Adrenal gland (tissue), 12 donors: ENCODE results near the gene FREY1. TPM values are rescaled to one million over a fixed set of nuclear protein-coding genes. Genes with fewer than 3 reads are reported as not detected.

Experiments used
- DNase-seq, 7 donors: peaks; one replicate each; pipeline ENCODE4 v3.0.0-alpha.2; 2019 to 2020
- H3K27ac ChIP-seq, 5 donors: fragments of 200-600 bp; sonication (generic) in 4 of 5; 1 replicate in 3 of 5; 2 replicates in 2 of 5; pipeline versions ENCODE4 v1.5.1 to v1.8.0; 2016 to 2020; ENCODE audit warnings: mild to moderate bottlenecking in 1 of 5
- H3K27me3 ChIP-seq: fragments of 200-600 bp; 2 replicates; pipeline ENCODE4 v1.8.0; 2021
- H3K36me3 ChIP-seq, 2 donors: fragments of 200-600 bp; replicated peaks in 1 of 2; 1 replicate in 1 of 2; 2 replicates in 1 of 2; pipeline versions ENCODE4 v1.5.1 to v1.8.0; 2018 to 2022
- H3K4me1 ChIP-seq, 2 donors: fragments of 200-600 bp; replicated peaks in 1 of 2; 1 replicate in 1 of 2; 2 replicates in 1 of 2; pipeline versions ENCODE4 v1.5.1 to v1.8.0; 2018 to 2021
- H3K4me3 ChIP-seq, 4 donors: fragments of 200-600 bp; sonication (generic) in 3 of 4; one replicate each; pipeline ENCODE4 v1.5.1; 2016 to 2018
- H3K9me3 ChIP-seq, 3 donors: fragments of 200-600 bp; sonication (generic) in 1 of 3; replicated peaks in 1 of 3; 1 replicate in 2 of 3; 2 replicates in 1 of 3; pipeline versions ENCODE4 v1.5.1 to v1.8.0; 2016 to 2021
- POLR2A ChIP-seq, 2 donors: fragments of 450-650 bp; IDR thresholded peaks; one replicate each; pipeline ENCODE4 v1.6.1; 2017; ENCODE audit warnings: antibody characterized with exemption in 2 of 2, mild to moderate bottlenecking in 2 of 2, moderate library complexity in 1 of 2
- WGBS, 4 donors: extraction: QIAGEN DNeasy Blood & Tissue Kit in 2 of 4; methylation state at CpG; one replicate each; pipeline versions ENCODE4 v1.1.5 to v1.1.7; 2013 to 2017; 5-methylcytosine and 5-hydroxymethylcytosine counted together
- intact Hi-C, 2 donors: fragments of 100-400 bp; cut with DNase I; formaldehyde crosslinking; loops; one replicate each; pipeline versions ENCODE4 v1.14.1 to v1.15.0; 2022 to 2023
- polyA plus RNA-seq, 3 donors: library from polyadenylated mRNA; stranded (reverse); fragments of 200-250 nt in 2 of 3; fragments of 350-450 nt in 1 of 3; fragmentation: Illumina TruSeq in 1 of 3; extraction: RNeasy Lipid Tissue Mini Kit (QIAGEN cat#74804) in 1 of 3; gene quantifications; one replicate each; pipeline ENCODE4 v1.2.3, GENCODE V29; 2013 to 2014
- total RNA-seq, 9 donors: library from RNA; depleted of rRNA in 4 of 9; stranded (reverse); fragments of >200 nt in 4 of 9; fragments of 120-200 nt in 1 of 9; fragmentation: NEBNext Ultra II Directional in 1 of 9; extraction: Animal tissue kit (Norgen Biotek cat#: 25700) in 1 of 9; gene quantifications; one replicate each; pipeline versions ENCODE4 v1.1.0 to v1.2.4, GENCODE V29; 2013 to 2023
- TF ChIP-seq, protein P1 (sequence below), 6 experiments: fragments of 450-650 bp in 4 of 6; fragments of 200-600 bp in 2 of 6; sonication (generic) in 1 of 6; IDR thresholded peaks; 1 replicate in 5 of 6; 2 replicates in 1 of 6; pipeline versions ENCODE4 v1.5.1 to v1.8.0; 2016 to 2021; ENCODE audit warnings: antibody characterized with exemption in 6 of 6, mild to moderate bottlenecking in 2 of 6, moderate library complexity in 1 of 6
- donor health status: healthy with polysubstance abuse.
- donor health status: Bipolar disorder and iron deficiency.
- donor health status: DM: yes; HTN: yes; CAD: no.
- donor health status: DM: no; HTN: no; CAD: no.
- donor health status: DM: no; HTN: no; CAD: no.
- donor health status: DM: yes; HTN: yes; CAD: no.

FREY1 gene
- total and polyA plus RNA-seq, 12 donors = 0.30 to 1.2 (median 0.79) TPM; not detected in 5

DNA sequence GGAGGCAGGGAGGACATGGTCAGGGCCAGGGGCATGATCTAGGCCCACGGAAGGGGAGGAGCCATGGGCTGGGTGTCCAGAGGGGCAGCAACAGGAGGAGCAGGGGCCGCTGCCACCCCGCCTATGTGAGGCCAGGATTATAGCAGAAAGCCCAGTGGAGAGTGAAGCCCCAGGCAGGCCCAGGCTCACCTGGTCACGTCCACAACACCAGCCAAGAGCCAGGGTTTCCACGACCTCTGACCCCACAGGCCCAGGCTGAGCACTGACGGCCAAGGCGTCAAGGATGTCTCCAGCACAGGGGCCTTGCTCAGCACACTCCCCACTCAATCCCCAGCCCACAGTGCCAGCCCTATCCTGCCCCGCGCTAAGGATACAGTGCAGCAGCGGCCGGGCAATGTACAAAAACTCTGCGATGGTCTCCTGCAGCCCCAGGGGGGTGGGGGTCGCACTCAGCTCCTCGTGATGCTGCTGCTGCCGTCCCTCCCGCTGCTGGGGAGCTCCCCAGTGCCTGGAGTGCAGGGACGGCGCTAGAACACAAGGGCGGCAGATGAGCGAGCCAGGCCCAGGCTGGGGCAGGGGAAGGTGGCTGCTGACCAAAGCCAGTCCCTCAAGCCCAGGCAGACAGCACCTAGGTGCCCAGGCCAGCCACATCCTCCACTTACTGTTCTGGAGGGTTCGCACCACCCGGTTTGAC, 7.0 kb upstream of the FREY1 start:
- Histone ChIP-seq H3K4me3 (no peak overlapping the region), H3K9me3 (no peaks in the 10 kb centered on the region), H3K27ac (no peak overlapping the region), H3K36me3 (peaks cover 0 to 68% of the 10 kb centered on the region in 2 donors), H3K27me3 (no peaks in the 10 kb centered on the region), H3K4me1 (peaks cover 6 to 18% of the 10 kb centered on the region in 2 donors)
- intact Hi-C loops = loop anchor here in 1 of 2 donors (10.0 kb wide), 1 partner anchor 49 kb away; no protein-coding TSS in a partner anchor
- TF ChIP-seq, protein P1, sequence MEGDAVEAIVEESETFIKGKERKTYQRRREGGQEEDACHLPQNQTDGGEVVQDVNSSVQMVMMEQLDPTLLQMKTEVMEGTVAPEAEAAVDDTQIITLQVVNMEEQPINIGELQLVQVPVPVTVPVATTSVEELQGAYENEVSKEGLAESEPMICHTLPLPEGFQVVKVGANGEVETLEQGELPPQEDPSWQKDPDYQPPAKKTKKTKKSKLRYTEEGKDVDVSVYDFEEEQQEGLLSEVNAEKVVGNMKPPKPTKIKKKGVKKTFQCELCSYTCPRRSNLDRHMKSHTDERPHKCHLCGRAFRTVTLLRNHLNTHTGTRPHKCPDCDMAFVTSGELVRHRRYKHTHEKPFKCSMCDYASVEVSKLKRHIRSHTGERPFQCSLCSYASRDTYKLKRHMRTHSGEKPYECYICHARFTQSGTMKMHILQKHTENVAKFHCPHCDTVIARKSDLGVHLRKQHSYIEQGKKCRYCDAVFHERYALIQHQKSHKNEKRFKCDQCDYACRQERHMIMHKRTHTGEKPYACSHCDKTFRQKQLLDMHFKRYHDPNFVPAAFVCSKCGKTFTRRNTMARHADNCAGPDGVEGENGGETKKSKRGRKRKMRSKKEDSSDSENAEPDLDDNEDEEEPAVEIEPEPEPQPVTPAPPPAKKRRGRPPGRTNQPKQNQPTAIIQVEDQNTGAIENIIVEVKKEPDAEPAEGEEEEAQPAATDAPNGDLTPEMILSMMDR (IDR thresholded peaks at IDR 0.05) = no peak
- no peak for TF ChIP-seq POLR2A (IDR thresholded peaks at IDR 0.05)
- no peak for DNase-seq
- 84 to 89% (median 85%) methylated on average over 6 to 22 of the region's 22 CpGs for WGBS, 4 donors

DNA sequence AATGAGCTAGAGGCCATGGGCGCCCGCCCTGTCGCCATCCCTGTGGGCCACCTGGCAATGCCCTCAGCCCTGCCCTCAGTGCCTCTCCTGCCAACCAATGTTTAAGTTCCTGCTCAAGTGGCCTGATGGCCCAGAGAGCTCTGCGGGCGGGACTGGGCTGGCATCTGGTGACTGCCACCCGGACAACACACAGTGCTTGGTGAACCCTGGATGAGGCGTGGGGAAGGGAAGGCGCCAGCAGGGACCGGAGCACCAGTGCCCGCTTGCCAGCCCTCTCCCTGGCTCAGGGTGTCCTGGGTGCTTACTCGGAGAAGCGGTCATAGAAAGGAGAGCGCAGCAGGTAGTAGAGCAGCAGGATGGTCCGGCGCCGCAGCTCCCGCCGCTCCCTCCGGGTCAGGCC, 6.4 kb upstream of the FREY1 start:
- peaks cover 0 to 70% of the 10 kb centered on the region in 2 donors for H3K36me3 ChIP-seq
- H3K27ac ChIP-seq = no peak overlapping the region
- no peak for TF ChIP-seq POLR2A (IDR thresholded peaks at IDR 0.05)
- TF ChIP-seq, protein P1 (IDR thresholded peaks at IDR 0.05) = no peak
- H3K9me3 ChIP-seq = no peaks in the 10 kb centered on the region
- DNase-seq = no peak
- intact Hi-C loops = loop anchor here in 1 of 2 donors (10.0 kb wide), 1 partner anchor 49 kb away; no protein-coding TSS in a partner anchor
- H3K4me3 ChIP-seq = no peak overlapping the region
- H3K27me3 ChIP-seq = no peaks in the 10 kb centered on the region
- H3K4me1 ChIP-seq = peaks cover 6 to 18% of the 10 kb centered on the region in 2 donors
- WGBS, 4 donors = 93 to 97% (median 96%) methylated on average over 12 to 19 of the region's 19 CpGs

DNA sequence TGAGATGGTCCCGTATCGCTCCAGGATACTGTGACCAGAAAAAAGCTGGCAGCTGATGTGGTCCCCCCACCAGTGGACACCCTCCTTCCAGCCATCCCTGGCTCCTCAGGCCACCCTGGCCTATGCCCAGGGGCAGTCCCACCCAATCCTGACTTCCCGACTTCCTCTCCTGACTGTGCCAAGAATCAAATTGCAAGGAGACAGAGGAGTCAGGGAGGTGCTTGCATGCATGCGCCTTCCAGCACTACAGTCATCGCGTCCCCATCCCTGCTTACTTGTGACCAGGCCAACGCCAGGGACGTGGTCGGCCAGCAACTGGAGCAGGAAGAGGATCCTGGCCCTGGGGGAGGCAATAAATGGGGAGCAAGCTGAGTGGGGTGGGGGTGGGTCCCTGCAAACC, 3.6 kb upstream of the FREY1 start:
- 88 to 96% (median 93%) methylated on average over 3 to 9 of the region's 9 CpGs for WGBS, 4 donors
- no peak overlapping the region for H3K27ac ChIP-seq
- intact Hi-C loops = loop anchor here in 1 of 2 donors (10.0 kb wide), 1 partner anchor 46 kb away; no protein-coding TSS in a partner anchor

More for the DNA sequence above, 3.6 kb upstream of the FREY1 start:
- DNase-seq = no peak
- Histone ChIP-seq H3K4me3 (no peak overlapping the region), H3K4me1 (peaks cover 0 to 12% of the 10 kb centered on the region in 2 donors), H3K9me3 (no peaks in the 10 kb centered on the region), H3K27me3 (no peaks in the 10 kb centered on the region), H3K36me3 (peaks cover 0 to 64% of the 10 kb centered on the region in 2 donors)
- TF ChIP-seq POLR2A (IDR thresholded peaks at IDR 0.05) = no peak
- TF ChIP-seq, protein P1 (IDR thresholded peaks at IDR 0.05) = no peak
